HEK293 (cell line): Measurements from ENCODE around the gene MLPH.

ENCODE experiments used
- CTCF ChIA-PET: fragments of 350-600 bp; formaldehyde crosslinking; extraction: SDS; loops from one replicate; lab custom pipeline; 2021; ENCODE audit warnings: antibody characterized with exemption; lab: Yijun Ruan, JAX
- POLR2A ChIA-PET: fragments of 300-600 bp; formaldehyde crosslinking; extraction: SDS; loops from one replicate; lab custom pipeline; 2020; ENCODE audit warnings: antibody characterized with exemption, inconsistent platforms; lab: Yijun Ruan, JAX
- H3K27ac ChIP-seq: fragments of 200-500 bp; sonication (Bioruptor generic); 2 replicates; pipeline ENCODE4 v1.5.1; 2014; ENCODE audit warnings: low read depth, low read length, control low read depth, inconsistent platforms; ENCODE audit errors: extremely low read depth
- H3K36me3 ChIP-seq, 2 experiments: fragments of 200-500 bp in 1 of 2; sonication (Bioruptor generic) in 1 of 2; 1 replicate in 1 of 2; 2 replicates in 1 of 2; pipeline ENCODE4 v1.5.1; 2014 to 2017; ENCODE audit warnings: inconsistent platforms in 2 of 2, low read length in 2 of 2; ENCODE audit not compliant: control insufficient read depth in 2 of 2, insufficient read depth in 1 of 2
- H3K4me1 ChIP-seq: fragments of 200-500 bp; sonication (Bioruptor generic); 2 replicates; pipeline ENCODE4 v1.5.1; 2014; ENCODE audit warnings: mild to moderate bottlenecking, low read length, inconsistent platforms; ENCODE audit not compliant: control insufficient read depth, insufficient read depth
- H3K4me3 ChIP-seq: 2 replicates; pipeline ENCODE4 v1.5.1; 2011; ENCODE audit warnings: low read depth, mild to moderate bottlenecking, control low read depth, low read length, moderate library complexity
- H3K9me3 ChIP-seq: fragments of 200-500 bp; sonication (Bioruptor generic); 2 replicates; pipeline ENCODE4 v1.5.1; 2014; ENCODE audit warnings: low read depth, low read length, inconsistent platforms; ENCODE audit not compliant: control insufficient read depth, insufficient read depth
- ATF2 ChIP-seq: fragments of 450-650 bp; formaldehyde crosslinking; IDR thresholded peaks from 2 replicates; pipeline ENCODE4 v1.5.1; 2016; ENCODE audit warnings: missing biosample characterization, missing genetic modification characterization, low read depth
- BCL11B ChIP-seq: fragments of 450-650 bp; formaldehyde crosslinking; IDR thresholded peaks from 2 replicates; pipeline ENCODE4 v1.5.1; 2016; ENCODE audit warnings: low read depth, missing biosample characterization, missing genetic modification characterization
- BCL6B ChIP-seq: fragments of 450-650 bp; formaldehyde crosslinking; IDR thresholded peaks from 2 replicates; pipeline ENCODE4 v1.5.1; 2017; ENCODE audit warnings: missing biosample characterization, missing genetic modification characterization
- OVOL3 ChIP-seq: fragments of 450-650 bp; formaldehyde crosslinking; IDR thresholded peaks from 2 replicates; pipeline ENCODE4 v1.5.1; 2016; ENCODE audit warnings: missing biosample characterization, missing genetic modification characterization
- REST ChIP-seq: fragments of 450-650 bp; formaldehyde crosslinking; IDR thresholded peaks from 2 replicates; pipeline ENCODE4 v1.5.1; 2016; ENCODE audit warnings: missing biosample characterization, missing genetic modification characterization
- SCRT2 ChIP-seq: fragments of 450-650 bp; formaldehyde crosslinking; IDR thresholded peaks from 2 replicates; pipeline ENCODE4 v1.5.1; 2016; ENCODE audit warnings: missing biosample characterization, missing genetic modification characterization
- ZNF10 ChIP-seq: fragments of 450-650 bp; formaldehyde crosslinking; IDR thresholded peaks from 2 replicates; pipeline ENCODE4 v1.5.1; 2017; ENCODE audit warnings: missing biosample characterization, missing genetic modification characterization
- ZNF112 ChIP-seq: fragments of 450-650 bp; formaldehyde crosslinking; IDR thresholded peaks from 2 replicates; pipeline ENCODE4 v1.5.0; 2017; ENCODE audit warnings: missing biosample characterization, missing genetic modification characterization
- ZNF157 ChIP-seq: fragments of 450-650 bp; formaldehyde crosslinking; IDR thresholded peaks from 2 replicates; pipeline ENCODE4 v1.5.1; 2016; ENCODE audit warnings: missing biosample characterization, missing genetic modification characterization
- ZNF48 ChIP-seq: fragments of 450-650 bp; formaldehyde crosslinking; IDR thresholded peaks from 2 replicates; pipeline ENCODE4 v1.5.1; 2016; ENCODE audit warnings: missing biosample characterization, missing genetic modification characterization
- ZNF530 ChIP-seq: fragments of 450-650 bp; formaldehyde crosslinking; IDR thresholded peaks from 2 replicates; pipeline ENCODE4 v1.5.1; 2016; ENCODE audit warnings: low read depth, missing biosample characterization, missing genetic modification characterization
- ZNF555 ChIP-seq: fragments of 450-650 bp; formaldehyde crosslinking; conservative IDR thresholded peaks from 2 replicates; pipeline ENCODE4 v1.5.1; 2017; ENCODE audit warnings: missing biosample characterization, mild to moderate bottlenecking, missing genetic modification characterization, inconsistent platforms
- ZNF558 ChIP-seq: fragments of 450-650 bp; formaldehyde crosslinking; IDR thresholded peaks from 2 replicates; pipeline ENCODE4 v1.5.1; 2016; ENCODE audit warnings: missing biosample characterization, missing genetic modification characterization
- ZNF560 ChIP-seq: fragments of 450-650 bp; formaldehyde crosslinking; IDR thresholded peaks from 2 replicates; pipeline ENCODE4 v1.5.1; 2017; ENCODE audit warnings: missing biosample characterization, missing genetic modification characterization, borderline replicate concordance
- ZNF623 ChIP-seq: fragments of 450-650 bp; formaldehyde crosslinking; IDR thresholded peaks from 2 replicates; pipeline ENCODE4 v1.5.1; 2016; ENCODE audit warnings: missing biosample characterization, missing genetic modification characterization
- ZNF624 ChIP-seq: fragments of 450-650 bp; formaldehyde crosslinking; IDR thresholded peaks from 2 replicates; pipeline ENCODE4 v1.5.1; 2017; ENCODE audit warnings: missing biosample characterization, missing genetic modification characterization
- ZNF626 ChIP-seq: fragments of 450-650 bp; sonication (Bioruptor Pico); formaldehyde crosslinking; IDR thresholded peaks from 2 replicates; pipeline ENCODE4 v1.5.1; 2018; ENCODE audit warnings: missing biosample characterization, missing genetic modification characterization, inconsistent platforms
- ZNF629 ChIP-seq: fragments of 450-650 bp; formaldehyde crosslinking; IDR thresholded peaks from 2 replicates; pipeline ENCODE4 v1.5.1; 2017; ENCODE audit warnings: missing biosample characterization, missing genetic modification characterization
- ZSCAN18 ChIP-seq: fragments of 450-650 bp; formaldehyde crosslinking; IDR thresholded peaks from 2 replicates; pipeline ENCODE4 v1.5.1; 2016; ENCODE audit warnings: missing biosample characterization, missing genetic modification characterization

Gene MLPH

GRCh38 chr2:237570776-237571335 is 83.8 kb downstream of the MLPH start:
- CTCF ChIA-PET = interaction anchor here (0.6 to 6.5 kb wide), 17 partner anchors 10 to 1256 kb away, joined by 3 to 256 read pairs (median 5); no protein-coding TSS in a partner anchor

GRCh38 chr2:237571551-237571950 is 84.5 kb downstream of the MLPH start:
- Histone ChIP-seq H3K27ac (no peak overlapping the region), H3K9me3 (no peaks in the 10 kb centered on the region), H3K36me3 (no peaks in the 10 kb centered on the region), H3K4me1 (0 out of 2 replicates have a peak, but pooled peaks cover 3% of the 10 kb centered on the region), H3K4me3 (no peak overlapping the region)
- POLR2A ChIA-PET = interaction anchor here (0.9 to 1.0 kb wide), 2 partner anchors 59 to 96 kb away, joined by 3 to 6 read pairs; no protein-coding TSS in a partner anchor
- TF ChIP-seq REST = no peak
- TF ChIP-seq ZNF558 = no peak
- TF ChIP-seq OVOL3 (tag by site-specific recombination) = no peak
- no peak for TF ChIP-seq ATF2 (tag by site-specific recombination)
- no peak for TF ChIP-seq ZNF157 (tag by site-specific recombination)
- TF ChIP-seq ZNF560 (tag by site-specific recombination) = no peak
- no peak for TF ChIP-seq ZSCAN18 (tag by site-specific recombination)
- no peak for TF ChIP-seq ZNF112 (tag by site-specific recombination)
- no peak for TF ChIP-seq SCRT2
- no peak for TF ChIP-seq ZNF555 (tag by site-specific recombination)
- TF ChIP-seq ZNF624 = no peak
- CTCF ChIA-PET = interaction anchor here (0.5 to 6.5 kb wide), 64 partner anchors 10 to 1256 kb away, joined by 3 to 256 read pairs (median 4); partner anchors contain the start of gene COPS8

More at GRCh38 chr2:237570776-237571335, 83.8 kb downstream of the MLPH start:
- POLR2A ChIA-PET = no interaction called here
- Histone ChIP-seq H3K27ac (no peak overlapping the region), H3K9me3 (no peaks in the 10 kb centered on the region), H3K4me3 (no peak overlapping the region), H3K4me1 (0 out of 2 replicates have a peak, but pooled peaks cover 3% of the 10 kb centered on the region), H3K36me3 (no peaks in the 10 kb centered on the region)
- no peak for TF ChIP-seq ZSCAN18 (tag by site-specific recombination)
- TF ChIP-seq ZNF48 (tag by site-specific recombination) = no peak
- TF ChIP-seq ZNF623 = no peak
- no peak for TF ChIP-seq BCL6B (tag by site-specific recombination)
- no peak for TF ChIP-seq ZNF530
- TF ChIP-seq ZNF626 (tag by site-specific recombination) = no peak
- no peak for TF ChIP-seq BCL11B (tag by site-specific recombination)
- TF ChIP-seq ZNF10 (tag by site-specific recombination) = no peak
- TF ChIP-seq ZNF629 (tag by site-specific recombination) = no peak
